ENCODE data around the gene SELENOI.

SELENOI gene

GRCh38 chr2:26345545-26346453, at the start of gene SELENOI:
Gene SELENOI (plus strand): TSS chr2:26346143. CDS start chr2:26346233, 90 bp downstream.
- Histone ChIP-seq H3K9me3 (ENCODE audit: insufficient read depth, low read length) (no peaks in the 10 kb centered on the region), H3F3A (ENCODE audit: insufficient read depth) (peaks cover 4% of the 10 kb centered on the region; the same call in 1 of the 2 replicates), H4K20me1 (ENCODE audit: low read depth, low read length) (no peaks in the 10 kb centered on the region), H3K27ac (ENCODE audit: low read depth, low read length) (peak within 1 kb of the TSS; percentile 77), H3K27me3 (ENCODE audit: low read length) (no peaks in the 10 kb centered on the region), H3K4me2 (ENCODE audit: low read depth, low read length, poor library complexity, severe bottlenecking) (peak within 1 kb of the TSS; percentile 93), H3K4me3 (ENCODE audit: insufficient read depth, low read length, poor library complexity, severe bottlenecking) (peak within 1 kb of the TSS; percentile 92), H3K36me3 (ENCODE audit: low read length) (no peaks in the 10 kb centered on the region; the same call in 1 of the 2 replicates), H2AFZ (ENCODE audit: low read depth, low read length, severe bottlenecking) (peak within 1 kb of the TSS; percentile 64), H3K79me2 (ENCODE audit: insufficient read depth, low read length) (peaks cover 60% of the 10 kb centered on the region), H3K9ac (ENCODE audit: low read length) (peak within 1 kb of the TSS; percentile 91), H3K9me2 (replicated peaks; ENCODE audit: insufficient read depth, low read length) (no peaks in the 10 kb centered on the region)
- TF ChIP-seq CTCF (IDR thresholded peaks at IDR 0.05; ENCODE audit: insufficient read depth, low read length, poor library complexity, severe bottlenecking): no peak
- TF ChIP-seq EZH2phosphoT487 (conservative IDR thresholded peaks at IDR 0.05; ENCODE audit: low read length): no peak

GRCh38 chr2:26297061-26297460, 48.9 kb upstream of the SELENOI start:
- Histone ChIP-seq H3K9ac (ENCODE audit: low read length) (no peak overlapping the region), H3K4me2 (ENCODE audit: low read depth, low read length, poor library complexity, severe bottlenecking) (no peak overlapping the region)
- TF ChIP-seq CTCF (IDR thresholded peaks at IDR 0.05; ENCODE audit: insufficient read depth, low read length, poor library complexity, severe bottlenecking): no peak
- TF ChIP-seq EZH2phosphoT487 (conservative IDR thresholded peaks at IDR 0.05; ENCODE audit: low read length): no peak

GRCh38 chr2:26298286-26298637, 47.7 kb upstream of the SELENOI start:
- Histone ChIP-seq H3K9me3 (ENCODE audit: insufficient read depth, low read length) (no peaks in the 10 kb centered on the region), H3F3A (ENCODE audit: insufficient read depth) (no peaks in the 10 kb centered on the region), H3K27me3 (ENCODE audit: low read length) (no peaks in the 10 kb centered on the region), H2AFZ (ENCODE audit: low read depth, low read length, severe bottlenecking) (no peak overlapping the region), H4K20me1 (ENCODE audit: low read depth, low read length) (no peaks in the 10 kb centered on the region), H3K79me2 (ENCODE audit: insufficient read depth, low read length) (no peaks in the 10 kb centered on the region), H3K27ac (ENCODE audit: low read depth, low read length) (no peak overlapping the region), H3K4me2 (ENCODE audit: low read depth, low read length, poor library complexity, severe bottlenecking) (no peak overlapping the region), H3K4me3 (ENCODE audit: insufficient read depth, low read length, poor library complexity, severe bottlenecking) (no peak overlapping the region), H3K9me2 (replicated peaks; ENCODE audit: insufficient read depth, low read length) (no peaks in the 10 kb centered on the region), H3K36me3 (ENCODE audit: low read length) (no peaks in the 10 kb centered on the region), H3K9ac (ENCODE audit: low read length) (no peak overlapping the region)
- TF ChIP-seq EZH2phosphoT487 (conservative IDR thresholded peaks at IDR 0.05; ENCODE audit: low read length) (no peak), CTCF (IDR thresholded peaks at IDR 0.05; ENCODE audit: insufficient read depth, low read length, poor library complexity, severe bottlenecking) (no peak)

More at GRCh38 chr2:26297061-26297460, 48.9 kb upstream of the SELENOI start:
- Histone ChIP-seq H4K20me1 (ENCODE audit: low read depth, low read length) (no peaks in the 10 kb centered on the region), H3K27ac (ENCODE audit: low read depth, low read length) (no peak overlapping the region), H3K79me2 (ENCODE audit: insufficient read depth, low read length) (no peaks in the 10 kb centered on the region), H3K9me2 (replicated peaks; ENCODE audit: insufficient read depth, low read length) (no peaks in the 10 kb centered on the region), H3K4me3 (ENCODE audit: insufficient read depth, low read length, poor library complexity, severe bottlenecking) (no peak overlapping the region), H2AFZ (ENCODE audit: low read depth, low read length, severe bottlenecking) (no peak overlapping the region), H3K36me3 (ENCODE audit: low read length) (no peaks in the 10 kb centered on the region), H3K9me3 (ENCODE audit: insufficient read depth, low read length) (no peaks in the 10 kb centered on the region), H3F3A (ENCODE audit: insufficient read depth) (no peaks in the 10 kb centered on the region), H3K27me3 (ENCODE audit: low read length) (no peaks in the 10 kb centered on the region)
